Lower lobe of right lung (tissue), 2 donors: ENCODE results near the gene ENGASE. TPM values are rescaled to one million over a fixed set of nuclear protein-coding genes. Genes with fewer than 3 reads are reported as not detected.

Experiments used
- ATAC-seq, 2 donors: fragments of 200-7000 bp; cut with Tn5 transposase; one replicate each; pipeline ENCODE4 v1.9.1; 2020 to 2022; ENCODE audit warnings: mild to moderate bottlenecking in 2 of 2, moderate library complexity in 2 of 2
- DNase-seq: peaks from one replicate; pipeline ENCODE4 v3.0.0-alpha.2; 2020
- H3K27ac ChIP-seq: fragments of 200-600 bp; one replicate; pipeline ENCODE4 v1.8.0; 2022
- H3K27me3 ChIP-seq: fragments of 200-600 bp; one replicate; pipeline ENCODE4 v1.8.0; 2022; ENCODE audit warnings: low read depth
- H3K36me3 ChIP-seq: fragments of 200-600 bp; one replicate; pipeline ENCODE4 v1.8.0; 2022; ENCODE audit warnings: mild to moderate bottlenecking
- H3K4me1 ChIP-seq: fragments of 200-600 bp; one replicate; pipeline ENCODE4 v1.8.0; 2022
- H3K4me3 ChIP-seq: fragments of 200-600 bp; one replicate; pipeline ENCODE4 v1.8.0; 2022; ENCODE audit warnings: mild to moderate bottlenecking
- H3K9me3 ChIP-seq: fragments of 200-600 bp; one replicate; pipeline ENCODE4 v1.8.0; 2022
- intact Hi-C: fragments of 100-400 bp; cut with DNase I; formaldehyde crosslinking; loops from one replicate; pipeline ENCODE4 v1.11.0; 2022
- total RNA-seq: library from RNA; stranded (reverse); fragmentation: NEBNext Ultra II Directional; extraction: Animal tissue kit (Norgen Biotek cat#: 25700); gene quantifications from one replicate; pipeline ENCODE4 v1.2.1, GENCODE V29; 2021
- TF ChIP-seq, protein P1 (sequence below): fragments of 200-600 bp; IDR thresholded peaks from one replicate; pipeline ENCODE4 v1.8.0; 2022; ENCODE audit warnings: antibody characterized with exemption, mild to moderate bottlenecking
- donor health status: DM: no; HTN: yes; CAD: no; lungs with severe emphysema.

The ENGASE gene
- total RNA-seq, 1 donor from 2014 or later: 56.4 TPM

DNA sequence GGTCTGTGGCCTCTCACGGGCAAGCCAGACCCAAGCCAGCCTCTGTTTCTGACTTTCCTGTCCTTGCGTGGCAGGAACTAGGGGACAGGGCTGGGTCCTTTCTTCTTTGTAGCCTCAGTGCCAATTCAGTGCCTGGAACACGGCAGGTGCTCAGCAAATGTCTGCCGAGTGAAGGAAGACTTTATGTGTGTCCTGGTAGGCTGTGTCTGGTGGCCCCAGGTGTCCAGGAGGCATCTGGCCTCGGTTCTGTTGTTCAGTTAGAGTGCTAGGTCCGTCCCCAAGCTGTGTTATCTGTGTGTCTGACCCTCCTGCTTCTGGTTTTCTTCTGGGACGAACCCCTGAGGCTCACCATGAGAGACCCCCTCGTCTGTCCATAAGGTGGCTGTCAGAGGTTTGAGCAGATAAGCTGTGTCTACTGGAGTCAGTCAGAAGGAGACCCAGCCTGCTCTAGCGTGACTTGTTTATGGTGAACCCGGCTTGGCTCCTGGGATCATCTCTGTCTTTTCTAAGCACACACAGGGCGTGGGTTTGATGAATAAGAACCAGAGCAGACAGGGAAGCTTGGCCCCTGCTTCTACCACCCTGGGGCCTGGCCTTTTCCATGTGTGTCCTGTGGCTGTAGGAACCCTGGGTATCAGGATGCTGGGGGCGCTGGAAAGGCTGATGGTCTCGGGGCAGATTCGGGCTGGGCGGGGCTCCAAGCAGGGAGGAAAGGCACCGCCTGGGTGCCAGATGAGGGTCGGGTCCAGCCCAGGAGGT, 39.3 kb downstream of the ENGASE start:
- Histone ChIP-seq H3K36me3 (no peaks in the 10 kb centered on the region), H3K27ac (no peak overlapping the region), H3K4me1 (peaks cover 17% of the 10 kb centered on the region), H3K4me3 (no peak overlapping the region), H3K27me3 (peaks cover 14% of the 10 kb centered on the region), H3K9me3 (no peaks in the 10 kb centered on the region)
- no peak for ATAC-seq
- intact Hi-C loops: no loop called here
- TF ChIP-seq, protein P1, sequence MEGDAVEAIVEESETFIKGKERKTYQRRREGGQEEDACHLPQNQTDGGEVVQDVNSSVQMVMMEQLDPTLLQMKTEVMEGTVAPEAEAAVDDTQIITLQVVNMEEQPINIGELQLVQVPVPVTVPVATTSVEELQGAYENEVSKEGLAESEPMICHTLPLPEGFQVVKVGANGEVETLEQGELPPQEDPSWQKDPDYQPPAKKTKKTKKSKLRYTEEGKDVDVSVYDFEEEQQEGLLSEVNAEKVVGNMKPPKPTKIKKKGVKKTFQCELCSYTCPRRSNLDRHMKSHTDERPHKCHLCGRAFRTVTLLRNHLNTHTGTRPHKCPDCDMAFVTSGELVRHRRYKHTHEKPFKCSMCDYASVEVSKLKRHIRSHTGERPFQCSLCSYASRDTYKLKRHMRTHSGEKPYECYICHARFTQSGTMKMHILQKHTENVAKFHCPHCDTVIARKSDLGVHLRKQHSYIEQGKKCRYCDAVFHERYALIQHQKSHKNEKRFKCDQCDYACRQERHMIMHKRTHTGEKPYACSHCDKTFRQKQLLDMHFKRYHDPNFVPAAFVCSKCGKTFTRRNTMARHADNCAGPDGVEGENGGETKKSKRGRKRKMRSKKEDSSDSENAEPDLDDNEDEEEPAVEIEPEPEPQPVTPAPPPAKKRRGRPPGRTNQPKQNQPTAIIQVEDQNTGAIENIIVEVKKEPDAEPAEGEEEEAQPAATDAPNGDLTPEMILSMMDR: no peak
- DNase-seq: no peak

DNA sequence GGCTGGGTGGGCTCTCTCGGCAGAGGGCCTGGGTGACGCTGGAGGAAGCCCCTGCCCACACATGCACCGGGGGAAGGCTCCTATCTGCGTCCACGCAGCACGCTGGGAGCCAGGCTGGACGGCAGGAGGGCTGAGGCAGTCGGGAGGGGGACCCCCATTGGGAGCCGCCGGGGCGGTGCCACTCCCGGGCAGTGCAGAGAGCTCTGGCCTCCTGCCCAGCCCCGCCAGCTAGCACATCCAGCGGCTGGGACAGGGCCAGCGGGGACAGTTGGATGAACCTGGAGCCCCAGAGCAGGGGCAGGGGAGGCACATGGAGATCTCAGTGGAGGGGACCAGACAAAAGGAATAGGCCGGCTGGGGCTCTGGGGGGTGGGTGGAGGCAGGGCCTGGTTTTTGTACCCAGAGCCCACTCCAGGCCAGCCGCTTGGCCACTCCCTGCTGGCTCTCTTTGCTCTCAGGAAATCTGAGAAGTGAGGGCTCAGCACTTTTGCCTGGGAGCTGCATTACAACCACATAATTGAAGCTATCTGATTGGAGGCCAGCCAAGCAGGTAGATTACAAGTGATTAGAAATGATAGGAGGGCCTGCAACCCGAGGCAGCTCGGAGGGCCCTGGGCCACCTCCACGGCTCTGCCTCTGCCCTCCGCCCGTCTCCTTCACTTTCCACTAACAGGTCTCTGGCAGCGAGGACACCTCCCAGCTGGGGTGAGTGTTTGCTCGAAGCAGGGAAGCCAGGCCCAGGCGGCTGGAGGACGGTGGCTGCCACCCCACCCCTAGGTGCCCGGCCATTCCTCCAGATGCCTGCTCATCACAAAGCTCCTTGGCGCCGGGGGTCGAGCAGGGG, 40.1 kb downstream of the ENGASE start:
- DNase-seq: peak; percentile 72
- peaks cover 17% of the 10 kb centered on the region for H3K27me3 ChIP-seq
- H3K4me3 ChIP-seq: peak overlapping the region; percentile 11
- peak overlapping the region; percentile 18 for H3K27ac ChIP-seq
- H3K36me3 ChIP-seq: no peaks in the 10 kb centered on the region
- no peaks in the 10 kb centered on the region for H3K9me3 ChIP-seq
- peak; percentile 83 to 87 for ATAC-seq
- TF ChIP-seq, protein P1: no peak
- H3K4me1 ChIP-seq: peaks cover 17% of the 10 kb centered on the region
- intact Hi-C loops: no loop called here

DNA sequence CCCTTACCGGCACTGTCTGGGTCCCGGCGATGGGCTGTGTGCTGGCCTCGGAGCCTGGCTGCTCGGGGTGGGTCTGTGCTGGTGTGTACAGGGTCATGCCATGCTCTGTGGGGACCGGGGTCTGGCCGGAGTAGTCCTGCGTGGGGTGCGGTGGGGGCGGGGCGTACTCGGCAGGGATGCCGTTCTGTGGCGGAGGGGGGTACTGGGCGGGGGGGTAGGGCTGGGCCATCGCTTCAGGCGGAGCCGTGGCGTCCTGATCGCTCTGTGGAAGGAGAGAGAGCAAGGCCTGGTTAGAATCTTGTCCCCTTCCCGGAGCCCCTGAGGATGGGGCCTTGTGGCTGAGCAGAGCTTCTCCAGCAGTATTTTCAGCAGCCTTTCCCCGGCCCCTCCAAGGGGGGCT, 40.9 kb downstream of the ENGASE start:
- TF ChIP-seq, protein P1: no peak
- intact Hi-C loops: no loop called here
- DNase-seq (no peak), ATAC-seq (peak; percentile 5 to 19)
- no peak overlapping the region for H3K4me3 ChIP-seq
- H3K27me3 ChIP-seq: peaks cover 18% of the 10 kb centered on the region
- no peaks in the 10 kb centered on the region for H3K36me3 ChIP-seq
- H3K27ac ChIP-seq: peak overlapping the region; percentile 18
- no peaks in the 10 kb centered on the region for H3K9me3 ChIP-seq
- H3K4me1 ChIP-seq: peaks cover 17% of the 10 kb centered on the region

DNA sequence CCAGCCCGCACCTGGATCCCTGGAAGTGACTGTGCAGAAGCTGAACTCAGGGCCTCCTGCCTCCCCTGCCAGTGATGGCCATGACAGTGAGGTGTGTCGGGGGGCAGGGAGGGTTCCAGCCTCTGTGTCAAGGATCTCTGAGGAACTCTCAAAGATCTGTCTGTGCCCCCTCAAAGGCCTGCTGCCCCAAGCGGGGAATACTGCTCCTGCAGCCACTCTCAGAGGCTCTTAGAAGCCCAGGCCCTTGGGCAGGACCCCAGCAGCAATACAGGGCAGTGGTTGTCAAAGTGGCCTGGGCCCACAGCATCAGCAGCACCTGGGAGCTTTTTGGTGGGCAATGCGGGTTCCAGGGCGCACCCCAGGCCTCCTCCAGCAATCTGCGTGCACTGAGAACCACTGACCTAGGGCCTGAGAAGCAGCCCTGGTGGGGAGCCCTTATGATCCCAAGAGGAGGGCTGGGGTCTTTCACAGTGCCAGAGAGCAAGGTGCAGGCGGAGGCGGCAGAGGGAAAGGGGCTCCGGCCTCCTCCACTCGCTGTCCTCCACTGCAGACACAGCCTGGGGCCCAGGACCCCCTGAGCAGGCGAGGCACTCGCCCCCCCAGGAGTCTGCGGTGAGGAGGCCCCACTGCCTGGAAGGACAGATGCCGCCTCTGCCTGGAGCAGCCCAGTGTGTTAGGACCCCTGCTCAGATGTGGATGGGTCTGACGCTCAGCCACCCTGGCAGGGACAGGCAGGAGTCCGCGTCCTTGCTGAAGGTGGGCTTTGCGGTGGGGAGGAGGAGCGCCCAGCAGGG, 42.1 kb downstream of the ENGASE start:
- Histone ChIP-seq H3K36me3 (no peaks in the 10 kb centered on the region), H3K27me3 (peaks cover 22% of the 10 kb centered on the region), H3K4me3 (no peak overlapping the region), H3K9me3 (no peaks in the 10 kb centered on the region), H3K27ac (no peak overlapping the region), H3K4me1 (peaks cover 17% of the 10 kb centered on the region)
- DNase-seq: no peak
- intact Hi-C loops: no loop called here
- TF ChIP-seq, protein P1: no peak
- ATAC-seq: no peak

DNA sequence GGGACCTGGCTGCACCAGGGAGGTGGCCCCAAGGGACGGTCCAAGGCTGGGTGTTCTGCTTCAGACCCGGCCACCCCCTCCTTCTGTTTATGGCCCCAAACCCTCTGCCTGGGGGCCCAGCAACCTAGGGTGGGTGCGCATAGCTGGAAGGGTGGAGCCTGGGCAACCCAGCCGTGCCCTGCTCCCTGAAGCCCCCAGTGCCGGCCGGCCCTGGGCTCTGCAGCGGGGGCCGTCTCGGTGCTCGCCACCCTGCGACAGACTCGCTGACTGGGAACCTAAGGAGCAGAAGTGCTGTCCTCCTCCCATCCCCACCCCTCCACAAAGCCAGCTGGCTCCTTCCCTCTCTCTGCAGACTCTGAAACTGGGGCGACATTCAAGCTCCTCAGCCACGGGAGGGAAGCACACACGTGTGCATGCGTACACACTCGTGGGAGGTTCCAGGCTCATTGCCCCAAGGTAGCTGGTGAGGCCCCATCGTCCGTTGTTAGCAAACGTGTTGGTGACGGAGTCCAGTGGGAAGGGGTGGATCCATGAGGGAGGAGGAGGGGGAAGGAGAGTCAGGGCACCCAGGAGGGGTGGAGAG, 43.4 kb downstream of the ENGASE start:
- no peak for DNase-seq
- H3K27me3 ChIP-seq: peaks cover 22% of the 10 kb centered on the region

More for the DNA sequence above, 43.4 kb downstream of the ENGASE start:
- no peaks in the 10 kb centered on the region for H3K36me3 ChIP-seq
- intact Hi-C loops: no loop called here
- peaks cover 17% of the 10 kb centered on the region for H3K4me1 ChIP-seq
- H3K9me3 ChIP-seq: no peaks in the 10 kb centered on the region
- no peak overlapping the region for H3K4me3 ChIP-seq
- no peak overlapping the region for H3K27ac ChIP-seq
- TF ChIP-seq, protein P1: no peak
- ATAC-seq: no peak
